Nephron (organoid): ENCODE measurements around the gene PSMA5.
"Not testable (repeated sequence)": the region's sequence is repeated elsewhere in the genome, so short reads cannot be mapped to it uniquely, and the experiment has no call there.

Source experiments
- H3K27ac Mint-ChIP-seq, 3 experiments: 2 replicates each; pipeline ENCODE4 v1.8.0; 2020; ENCODE audit warnings: mixed read lengths in 3 of 3, mild to moderate bottlenecking in 2 of 3, moderate library complexity in 1 of 3
- H3K27me3 Mint-ChIP-seq: 2 replicates; pipeline ENCODE4 v1.8.0; 2021; ENCODE audit warnings: low read depth, mild to moderate bottlenecking, moderate library complexity, mixed read lengths
- H3K36me3 Mint-ChIP-seq: 2 replicates; pipeline ENCODE4 v1.8.0; 2020; ENCODE audit warnings: low read depth, mixed read lengths
- H3K4me1 Mint-ChIP-seq: 2 replicates; pipeline ENCODE4 v1.8.0; 2020; ENCODE audit warnings: mixed read lengths
- H3K4me3 Mint-ChIP-seq, 3 experiments: 2 replicates each; pipeline ENCODE4 v1.8.0; 2020; ENCODE audit warnings: mild to moderate bottlenecking in 3 of 3, mixed read lengths in 3 of 3, moderate library complexity in 2 of 3
- H3K9me3 Mint-ChIP-seq: 2 replicates; pipeline ENCODE4 v1.8.0; 2020; ENCODE audit warnings: mixed read lengths
- CTCF ChIP-seq, 3 experiments: fragments of 200-600 bp; sonication (generic); IDR thresholded peaks; one replicate each; pipeline ENCODE4 v1.5.0; 2021; ENCODE audit warnings: antibody characterized with exemption in 3 of 3; ENCODE audit not compliant: unreplicated experiment in 3 of 3

Gene PSMA5

GRCh38 chr1:109383087-109383779 lies 43.0 kb downstream of the PSMA5 start:
- Mint-ChIP-seq H3K36me3 (no peaks in the 10 kb centered on the region), H3K4me1 (peaks cover 35% of the 10 kb centered on the region), H3K9me3 (no peaks in the 10 kb centered on the region), H3K27ac (peak overlapping the region in 2 of 3 experiments; percentile 17 to 25), H3K4me3 (no peak overlapping the region), H3K27me3 (no peaks in the 10 kb centered on the region)
- no peak for TF ChIP-seq CTCF (IDR thresholded peaks at IDR 0.05; ENCODE audit: unreplicated experiment in 3 of 3)

- no peaks in the 10 kb centered on the region for H3K27me3 Mint-ChIP-seq
- peaks cover 32% of the 10 kb centered on the region for H3K4me1 Mint-ChIP-seq
- no peak overlapping the region for H3K4me3 Mint-ChIP-seq
- H3K27ac Mint-ChIP-seq, result no peak overlapping the region
- no peak for TF ChIP-seq CTCF (IDR thresholded peaks at IDR 0.05; ENCODE audit: unreplicated experiment in 3 of 3)
- H3K9me3 Mint-ChIP-seq, result no peaks in the 10 kb centered on the region
- no peaks in the 10 kb centered on the region for H3K36me3 Mint-ChIP-seq
Observed at GRCh38 chr1:109381573-109381972, 44.7 kb downstream of the PSMA5 start.

- peaks cover 24% of the 10 kb centered on the region for H3K4me1 Mint-ChIP-seq
- no peaks in the 10 kb centered on the region for H3K36me3 Mint-ChIP-seq
- H3K27me3 Mint-ChIP-seq, result no peaks in the 10 kb centered on the region
- no peak overlapping the region for H3K4me3 Mint-ChIP-seq
- no peak for TF ChIP-seq CTCF (IDR thresholded peaks at IDR 0.05; ENCODE audit: unreplicated experiment in 3 of 3)
- H3K27ac Mint-ChIP-seq, result no peak overlapping the region
- H3K9me3 Mint-ChIP-seq, result no peaks in the 10 kb centered on the region
Observed at GRCh38 chr1:109379907-109380306, 46.3 kb downstream of the PSMA5 start.

- H3K27me3 Mint-ChIP-seq, result no peaks in the 10 kb centered on the region
- no peak overlapping the region for H3K27ac Mint-ChIP-seq
- H3K9me3 Mint-ChIP-seq, result no peaks in the 10 kb centered on the region
- no peak overlapping the region for H3K4me3 Mint-ChIP-seq
- no peak for TF ChIP-seq CTCF (IDR thresholded peaks at IDR 0.05; ENCODE audit: unreplicated experiment in 3 of 3)
- no peaks in the 10 kb centered on the region for H3K36me3 Mint-ChIP-seq
- peaks cover 22% of the 10 kb centered on the region for H3K4me1 Mint-ChIP-seq
Observed at GRCh38 chr1:109379422-109379821, 46.8 kb downstream of the PSMA5 start.

- no peaks in the 10 kb centered on the region for H3K9me3 Mint-ChIP-seq
- H3K4me1 Mint-ChIP-seq, result peaks cover 12% of the 10 kb centered on the region
- TF ChIP-seq CTCF (IDR thresholded peaks at IDR 0.05; ENCODE audit: unreplicated experiment in 3 of 3), result no peak
- no peak overlapping the region for H3K27ac Mint-ChIP-seq
- H3K36me3 Mint-ChIP-seq, result no peaks in the 10 kb centered on the region
- no peaks in the 10 kb centered on the region for H3K27me3 Mint-ChIP-seq
- H3K4me3 Mint-ChIP-seq, result no peak overlapping the region
Observed at GRCh38 chr1:109377698-109378097, 48.5 kb downstream of the PSMA5 start.

- H3K4me1 Mint-ChIP-seq, result peaks cover 39% of the 10 kb centered on the region
Observed at GRCh38 chr1:109373696-109374095, 52.6 kb downstream of the PSMA5 start.

More at GRCh38 chr1:109373696-109374095, 52.6 kb downstream of the PSMA5 start:
- H3K4me3 Mint-ChIP-seq, H3K36me3 Mint-ChIP-seq, H3K9me3 Mint-ChIP-seq, H3K27ac Mint-ChIP-seq, H3K27me3 Mint-ChIP-seq: not testable (repeated sequence)
